CD4-positive, alpha-beta T cell treated with Interleukin-17A for 4 hours (primary cell): ENCODE data around the gene TP53TG5.

Source experiments
- DNase-seq: peaks from one replicate; pipeline ENCODE4 v3.0.0-alpha.2; 2020; ENCODE audit warnings: mixed read lengths

Gene TP53TG5

GRCh38 chr20:45378191-45378590 is at the start of gene TP53TG5:
TSS of gene TP53TG5 (minus strand) at chr20:45378325. CDS start at chr20:45378236, 89 bp downstream.
- DNase-seq: no peak

GRCh38 chr20:45427236-45428149 is 49.4 kb upstream of the TP53TG5 start:
- DNase-seq: no peak

DNA sequence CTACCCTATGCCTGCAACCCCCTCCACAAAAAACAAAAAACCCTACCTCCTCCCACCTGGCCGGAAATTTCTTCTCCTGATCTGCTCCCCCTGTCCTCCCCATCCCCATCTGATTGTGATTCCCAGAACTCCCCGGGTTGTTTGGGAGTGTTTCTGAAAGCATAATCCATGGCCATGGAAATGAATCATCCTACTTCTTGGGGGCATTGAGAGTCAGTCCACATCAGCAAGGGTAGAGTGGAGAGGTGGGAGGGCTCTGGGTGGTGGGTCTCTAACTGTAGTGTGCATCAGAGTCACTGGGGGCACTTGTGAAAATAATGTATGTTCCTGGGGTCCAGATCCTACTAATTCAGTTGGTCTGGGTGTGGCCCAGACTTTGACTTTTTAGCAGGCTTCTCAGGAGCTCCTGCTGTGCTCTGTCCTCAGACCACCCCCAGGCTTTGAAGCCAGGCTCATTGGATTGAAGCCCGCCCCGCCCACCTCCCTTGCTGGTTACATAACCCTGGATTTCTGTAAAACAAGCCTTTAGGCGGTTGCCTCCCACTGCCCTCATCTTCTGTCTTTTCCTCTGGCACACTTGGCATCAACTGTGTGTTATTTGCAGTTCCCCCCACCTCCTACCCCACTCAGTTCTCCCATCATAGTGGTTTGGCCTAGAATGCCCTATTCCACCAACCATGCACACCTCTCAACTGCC is 48.3 kb upstream of the TP53TG5 start:
- no peak for DNase-seq

- no peak for DNase-seq
Observed at GRCh38 chr20:45425561-45425960, 47.4 kb upstream of the TP53TG5 start.

GRCh38 chr20:45423700-45424099 is 45.6 kb upstream of the TP53TG5 start:
- DNase-seq: no peak

GRCh38 chr20:45420125-45420524 is 42.0 kb upstream of the TP53TG5 start:
- DNase-seq: no peak

DNA sequence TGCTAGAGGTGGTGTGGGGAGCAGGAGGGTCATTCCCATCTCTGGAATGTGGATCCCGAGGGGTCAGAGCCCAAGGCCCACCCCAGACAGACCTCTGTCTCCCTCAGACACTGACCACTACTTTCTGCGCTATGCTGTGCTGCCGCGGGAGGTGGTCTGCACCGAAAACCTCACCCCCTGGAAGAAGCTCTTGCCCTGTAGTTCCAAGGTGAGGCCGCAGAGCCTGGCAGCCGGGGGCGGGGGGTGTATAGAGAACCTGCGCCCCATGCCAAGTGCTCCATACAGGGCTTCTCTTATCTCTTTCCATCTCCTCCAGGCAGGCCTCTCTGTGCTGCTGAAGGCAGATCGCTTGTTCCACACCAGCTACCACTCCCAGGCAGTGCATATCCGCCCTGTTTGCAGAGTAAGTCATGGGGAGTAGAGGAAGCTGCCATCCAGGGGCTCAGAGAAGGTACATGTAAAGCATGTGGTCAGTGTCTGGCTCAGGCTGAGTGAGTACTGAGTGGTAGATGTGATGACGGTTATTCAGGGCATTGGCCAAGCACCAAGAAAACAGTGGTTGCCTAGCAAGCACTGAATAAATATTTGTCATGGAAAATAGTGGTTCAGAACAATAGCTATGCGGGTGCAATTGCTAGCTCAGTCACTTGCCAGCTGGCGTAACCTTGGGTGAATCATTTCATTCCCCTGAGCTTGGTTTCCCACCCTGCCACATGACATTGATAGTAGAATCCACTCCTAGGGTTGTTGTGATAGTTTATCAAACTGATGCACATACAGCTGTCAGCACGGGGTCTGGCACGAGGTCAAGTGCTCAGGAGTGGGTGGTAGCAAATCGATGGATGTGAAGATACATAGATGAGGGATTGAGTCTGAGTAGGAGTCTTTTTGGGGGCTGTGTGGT is 41.3 kb upstream of the TP53TG5 start:
- DNase-seq: no peak

DNA sequence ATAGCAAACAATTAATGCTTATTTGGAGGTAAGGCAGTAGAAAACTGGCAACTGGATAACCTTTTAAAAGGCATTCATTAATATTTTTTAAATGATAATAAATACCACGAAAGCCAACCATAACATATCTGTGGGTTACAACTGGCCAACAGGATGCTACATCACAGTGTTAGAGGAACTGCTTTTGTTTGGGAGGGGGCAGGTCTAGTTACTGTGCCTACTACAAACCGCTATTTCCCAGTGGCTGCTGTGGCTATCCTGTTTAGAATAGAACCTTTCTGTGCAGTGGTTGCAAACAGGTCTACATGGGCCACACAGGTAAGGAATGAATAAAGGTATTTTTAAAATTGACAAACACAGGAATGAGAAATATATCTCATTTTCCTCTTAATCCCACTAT is 38.8 kb upstream of the TP53TG5 start:
- no peak for DNase-seq

DNA sequence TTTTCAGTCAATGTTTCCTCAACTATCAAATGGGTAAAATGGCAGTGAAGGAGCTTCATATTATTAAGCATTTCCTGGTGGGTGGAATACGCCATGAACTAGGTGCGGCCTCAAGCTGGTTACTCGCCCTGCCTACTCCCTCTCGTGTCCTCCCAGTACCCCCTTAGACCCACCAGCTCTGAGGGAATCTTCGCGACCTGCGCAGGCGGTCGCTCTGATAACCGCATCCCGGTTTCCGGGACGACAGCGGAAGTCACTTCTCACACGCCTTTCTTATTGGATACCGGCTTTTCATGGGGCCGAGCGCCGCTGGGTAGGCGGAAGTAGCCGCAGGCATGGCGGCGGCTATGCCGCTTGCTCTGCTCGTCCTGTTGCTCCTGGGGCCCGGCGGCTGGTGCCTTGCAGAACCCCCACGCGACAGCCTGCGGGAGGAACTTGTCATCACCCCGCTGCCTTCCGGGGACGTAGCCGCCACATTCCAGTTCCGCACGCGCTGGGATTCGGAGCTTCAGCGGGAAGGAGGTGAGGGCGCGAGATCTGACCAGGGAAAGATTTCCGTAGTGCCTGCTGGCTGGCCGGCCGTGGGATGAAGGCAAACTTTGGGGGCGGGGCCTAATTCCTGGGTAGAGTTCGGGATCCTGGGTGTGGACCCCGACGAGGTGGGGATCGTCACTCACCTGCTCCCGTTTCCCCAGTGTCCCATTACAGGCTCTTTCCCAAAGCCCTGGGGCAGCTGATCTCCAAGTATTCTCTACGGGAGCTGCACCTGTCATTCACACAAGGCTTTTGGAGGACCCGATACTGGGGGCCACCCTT is 37.9 kb upstream of the TP53TG5 start, which contains the start of gene PIGT:
TSS of gene PIGT (plus strand) at position 320 of the 816 bp plus-strand sequence. CDS start at position 336, 16 bp downstream.
- peak; percentile 88 for DNase-seq

DNA sequence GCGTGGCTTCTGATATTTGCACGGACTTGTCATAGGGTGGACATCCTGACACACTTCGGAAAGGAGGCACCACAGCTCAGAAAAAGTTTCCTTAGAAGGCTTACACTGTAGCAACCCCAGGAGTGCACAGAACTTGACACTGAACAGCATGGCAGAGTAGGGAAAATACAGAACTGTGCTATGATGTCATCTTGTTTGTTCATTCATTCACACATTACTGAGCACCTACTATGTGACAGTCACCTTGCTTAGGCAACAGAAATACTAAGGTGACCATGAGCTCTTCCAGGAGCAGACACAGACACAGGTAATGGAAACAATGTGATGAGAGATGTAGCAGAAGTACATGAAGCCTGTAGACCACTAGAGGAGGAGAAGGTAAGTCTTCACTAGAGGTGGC is 35.4 kb upstream of the TP53TG5 start:
- DNase-seq: no peak

DNA sequence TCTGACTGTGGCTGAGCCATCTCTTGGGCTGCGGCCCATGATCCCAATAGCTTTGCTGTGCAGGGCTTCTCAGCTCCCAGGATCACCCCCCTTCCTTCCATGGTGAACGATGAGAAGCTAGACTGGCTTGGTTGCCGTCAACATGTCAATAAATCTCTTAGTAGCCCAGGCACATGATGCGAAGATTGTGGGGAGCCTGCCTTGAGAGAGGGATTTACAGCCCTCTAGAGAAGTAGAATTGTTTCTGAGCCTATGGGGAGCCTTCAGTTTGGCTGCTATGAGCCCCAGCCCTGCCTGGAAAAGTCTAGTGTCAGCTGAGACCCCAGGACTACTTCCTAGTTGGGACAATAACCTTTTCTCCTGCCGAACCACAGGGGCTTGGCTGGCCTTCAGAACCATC is 34.5 kb upstream of the TP53TG5 start:
- DNase-seq: no peak

- no peak for DNase-seq
Observed at GRCh38 chr20:45410887-45411286, 32.8 kb upstream of the TP53TG5 start.

DNA sequence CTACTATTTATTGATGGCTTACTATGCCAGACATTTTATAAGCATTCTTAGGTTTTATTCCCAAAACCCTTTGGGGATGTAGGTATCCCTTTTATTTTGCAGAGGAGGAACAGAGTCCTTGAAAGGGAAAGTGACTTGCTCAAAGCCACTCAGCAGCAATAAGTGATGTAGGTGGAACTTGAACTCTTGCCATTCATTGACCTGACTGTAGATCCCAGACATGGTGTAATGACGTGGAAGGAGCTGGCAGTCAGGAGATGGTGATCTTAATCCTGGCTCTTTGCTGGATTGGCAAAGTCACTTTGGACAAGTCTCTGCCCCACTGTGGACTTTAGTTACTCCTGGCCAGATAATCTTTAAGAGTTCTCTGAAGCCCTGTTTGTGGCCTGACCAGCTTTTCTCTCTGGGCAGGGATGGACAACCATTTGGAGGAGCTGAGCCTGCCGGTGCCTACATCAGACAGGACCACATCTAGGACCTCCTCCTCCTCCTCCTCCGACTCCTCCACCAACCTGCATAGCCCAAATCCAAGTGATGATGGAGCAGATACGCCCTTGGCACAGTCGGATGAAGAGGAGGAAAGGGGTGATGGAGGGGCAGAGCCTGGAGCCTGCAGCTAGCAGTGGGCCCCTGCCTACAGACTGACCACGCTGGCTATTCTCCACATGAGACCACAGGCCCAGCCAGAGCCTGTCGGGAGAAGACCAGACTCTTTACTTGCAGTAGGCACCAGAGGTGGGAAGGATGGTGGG is 31.6 kb upstream of the TP53TG5 start:
- no peak for DNase-seq

GRCh38 chr20:45408646-45409213 is 30.6 kb upstream of the TP53TG5 start:
- no peak for DNase-seq

DNA sequence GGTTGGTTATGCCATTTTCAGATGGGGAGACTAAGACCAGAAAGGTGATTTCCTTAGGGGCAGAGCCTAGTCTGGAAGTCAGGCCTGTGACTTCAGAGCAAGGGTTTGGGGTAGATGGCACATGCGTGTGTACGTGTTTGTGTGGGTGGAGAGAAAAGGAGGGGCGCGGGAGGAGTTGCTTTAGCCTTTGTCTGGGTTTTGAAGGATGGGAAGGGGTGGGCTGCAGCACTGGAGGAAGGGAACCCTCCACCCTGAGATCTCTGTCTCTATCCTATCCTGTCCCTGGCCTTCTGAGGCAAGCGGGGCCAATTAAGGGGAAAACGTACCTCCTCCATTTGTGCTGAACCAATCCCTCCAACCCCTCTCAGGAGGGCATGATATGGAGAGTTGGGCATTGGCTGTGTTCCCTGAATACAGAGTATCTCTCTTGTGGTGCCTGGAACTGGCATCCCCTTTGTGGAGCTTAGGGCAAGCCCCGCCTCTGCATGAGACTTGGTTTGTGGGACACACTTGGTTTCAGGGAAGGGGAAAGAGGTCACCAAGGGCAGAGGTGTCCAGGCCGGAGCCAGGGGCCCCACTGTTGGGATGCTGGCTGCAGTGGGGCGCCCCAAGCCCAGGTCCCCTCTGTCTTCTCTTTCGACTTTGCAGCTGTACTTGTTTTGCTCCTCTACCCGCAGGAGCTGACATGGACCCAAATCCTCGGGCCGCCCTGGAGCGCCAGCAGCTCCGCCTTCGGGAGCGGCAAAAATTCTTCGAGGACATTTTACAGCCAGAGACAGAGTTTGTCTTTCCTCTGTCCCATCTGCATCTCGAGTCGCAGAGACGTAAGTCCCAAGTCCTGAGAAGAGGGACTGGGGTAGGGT is 29.9 kb upstream of the TP53TG5 start, which contains the start of gene DBNDD2:
TSS of gene DBNDD2 (plus strand) at position 507 of the 863 bp plus-strand sequence. CDS start at position 686, 179 bp downstream.
- no peak for DNase-seq

GRCh38 chr20:45407067-45407745 is 29.1 kb upstream of the TP53TG5 start:
- DNase-seq: peak; percentile 27

- peak; percentile 70 for DNase-seq
Observed at GRCh38 chr20:45406260-45407066, 28.3 kb upstream of the TP53TG5 start.
